GM18951 (cell line): ENCODE measurements around the gene PSPN.
"Not testable (repeated sequence)": the region's sequence is repeated elsewhere in the genome, so short reads cannot be mapped to it uniquely, and the experiment has no call there.

Source experiments
- POLR2A ChIP-seq: IDR thresholded peaks from 4 replicates; pipeline ENCODE4 v1.6.1; 2011; ENCODE audit warnings: mild to moderate bottlenecking; ENCODE audit not compliant: insufficient read length, insufficient read depth; ENCODE audit errors: extremely low read depth
- in situ Hi-C: fragments of 300-500 bp; cut with MboI; formaldehyde crosslinking; loops from one replicate; pipeline ENCODE4 v1.12.0; 2022; ENCODE audit warnings: low sequenced_read_pairs, mixed read lengths, inconsistent platforms; ENCODE audit not compliant: unreplicated experiment

Gene PSPN

GRCh38 chr19:6414793-6415590 is 39.3 kb upstream of the PSPN start:
- TF ChIP-seq POLR2A = no peak
- in situ Hi-C loops = no loop called here

DNA sequence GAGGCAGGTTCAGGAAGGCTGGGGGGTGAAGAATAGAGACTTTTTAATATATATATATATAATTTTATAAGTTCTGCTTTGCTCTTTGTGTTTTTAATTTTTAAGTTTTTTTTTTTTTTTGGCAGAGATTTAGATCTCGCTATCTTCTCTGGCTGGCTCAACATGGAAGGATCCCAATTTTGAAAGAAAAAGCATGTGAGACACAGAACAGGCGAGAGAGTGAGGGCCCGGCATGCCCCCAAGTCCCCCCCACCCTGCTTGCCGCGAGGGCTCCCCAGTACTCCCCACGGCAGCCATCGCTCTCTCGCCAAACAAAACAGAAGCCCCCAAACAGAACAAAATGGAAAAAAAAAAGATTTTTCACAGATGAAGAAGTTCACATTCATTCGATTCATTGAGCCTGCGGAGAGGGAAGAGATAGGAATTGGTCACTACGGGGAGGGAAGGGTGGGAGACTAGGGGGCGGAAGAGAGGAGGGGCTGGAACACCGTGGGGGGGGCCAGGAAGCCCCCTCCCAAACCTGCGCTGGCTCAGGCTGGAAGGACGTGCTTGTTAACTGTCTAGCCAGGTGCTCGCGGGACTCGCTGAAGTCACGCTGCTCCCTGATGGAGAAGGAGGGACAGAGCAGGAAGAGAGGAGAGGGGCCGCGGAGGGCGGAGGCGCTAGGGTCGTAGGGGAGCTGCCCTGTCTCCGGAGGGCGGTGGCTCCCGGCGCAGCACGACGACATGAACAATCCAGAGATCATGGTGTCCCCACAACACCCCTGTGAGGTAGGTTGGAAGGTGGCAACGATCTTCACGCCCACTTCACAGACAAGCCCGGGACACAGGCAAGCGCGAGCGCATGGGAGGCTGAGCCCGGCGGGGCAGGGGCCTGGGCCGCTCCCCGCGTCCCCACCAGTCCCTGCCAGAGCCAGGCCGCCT is 38.2 kb upstream of the PSPN start:
- in situ Hi-C loops = no loop called here

DNA sequence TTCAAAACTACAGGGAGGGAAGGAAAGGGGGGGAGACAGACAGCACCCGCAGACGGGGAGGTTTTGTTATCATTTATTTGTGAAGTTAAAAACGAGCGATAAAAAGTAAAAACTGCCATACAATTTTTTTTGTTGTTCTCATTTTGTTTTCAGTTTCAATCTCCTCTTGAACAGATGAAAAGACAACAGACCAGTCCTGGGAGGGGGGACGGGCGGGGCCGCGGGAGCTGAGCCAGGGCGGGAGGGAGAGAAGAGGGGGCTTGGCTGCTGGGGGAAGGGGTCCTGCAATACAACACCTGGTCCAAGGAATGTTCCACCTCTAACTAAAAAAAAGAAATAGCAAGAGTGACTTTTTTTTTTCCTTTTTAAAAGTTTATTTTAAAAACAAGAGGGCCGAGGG is 37.6 kb upstream of the PSPN start:
- in situ Hi-C loops = no loop called here
- no peak for TF ChIP-seq POLR2A

More for the DNA sequence above, 38.2 kb upstream of the PSPN start:
- no peak for TF ChIP-seq POLR2A

DNA sequence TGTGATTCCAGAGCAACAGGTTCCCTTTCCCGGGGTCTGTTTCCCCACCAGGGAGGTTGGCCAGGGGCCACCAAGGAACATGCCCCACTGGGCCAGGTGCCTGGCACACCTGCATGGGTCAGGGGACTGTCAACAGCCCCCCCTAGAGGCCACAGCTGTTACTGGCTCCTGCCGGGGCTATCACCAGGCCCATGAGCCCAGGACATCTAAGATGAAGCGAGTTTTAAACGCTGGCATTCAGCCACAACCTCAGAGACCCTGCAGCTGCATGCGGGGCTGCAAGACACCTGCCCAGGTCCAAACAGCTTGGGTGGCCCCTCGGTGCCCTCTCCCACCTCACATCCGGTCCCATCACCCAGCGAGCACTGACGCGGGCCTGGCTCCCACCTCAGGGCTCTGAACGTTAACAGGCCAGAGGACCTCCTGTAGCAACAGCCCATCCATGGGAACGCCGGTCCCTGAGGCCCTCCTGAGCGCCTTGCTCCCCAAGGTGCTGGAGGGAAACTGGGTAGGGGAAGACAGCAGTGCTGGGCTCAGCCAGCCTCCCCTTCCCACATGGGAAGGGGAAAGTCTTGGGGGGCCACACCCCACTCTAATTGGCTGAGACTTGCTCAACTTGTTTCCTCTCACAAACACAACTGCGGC is 36.8 kb upstream of the PSPN start:
- in situ Hi-C loops = no loop called here
- no peak for TF ChIP-seq POLR2A

- no peak for TF ChIP-seq POLR2A
- in situ Hi-C loops = no loop called here
These were observed 36.3 kb upstream of the PSPN start for GRCh38 chr19:6412061-6412446.

- no peak for TF ChIP-seq POLR2A
- in situ Hi-C loops = no loop called here
These were observed 33.6 kb upstream of the PSPN start for GRCh38 chr19:6409346-6409745.

GRCh38 chr19:6406401-6406800 is 30.7 kb upstream of the PSPN start:
- no peak for TF ChIP-seq POLR2A
- in situ Hi-C loops = no loop called here

DNA sequence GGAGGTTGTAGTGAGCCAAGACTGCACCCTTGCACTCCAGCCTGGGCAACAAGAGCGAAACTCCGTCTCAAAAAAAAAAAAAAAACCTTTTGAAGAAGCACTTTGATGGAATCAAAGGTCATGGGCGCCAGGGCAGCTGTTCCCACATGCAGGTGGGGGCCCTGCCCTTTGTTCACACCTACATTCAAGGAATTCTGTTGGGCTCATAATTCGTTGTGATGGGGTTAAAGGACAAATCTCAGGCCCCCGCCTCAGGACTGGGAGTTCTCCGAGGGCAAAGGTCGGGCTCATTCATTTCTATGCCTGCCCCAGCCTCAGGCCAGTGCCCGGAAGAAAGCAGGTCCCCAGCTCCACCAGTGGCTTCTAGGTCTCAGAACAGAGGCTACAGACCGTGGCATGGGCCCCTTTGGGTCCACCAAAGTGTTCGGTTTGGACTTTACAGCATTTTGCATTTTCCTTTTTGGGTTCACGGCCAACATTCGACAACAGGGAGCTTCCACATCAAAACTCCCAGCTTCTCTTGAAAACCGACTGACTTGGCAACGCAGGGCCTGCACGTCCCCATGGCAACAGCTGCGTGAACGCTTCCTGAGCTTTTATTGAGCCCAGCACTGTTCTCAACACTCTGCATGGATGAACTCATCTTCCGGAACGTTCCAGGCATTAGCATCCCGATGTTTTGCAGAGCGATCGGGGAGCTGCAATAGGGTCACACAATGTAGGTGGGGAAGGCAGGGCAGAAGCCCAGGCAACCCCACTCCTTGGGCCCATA is 27.3 kb upstream of the PSPN start:
- in situ Hi-C loops = no loop called here
- TF ChIP-seq POLR2A = no peak

DNA sequence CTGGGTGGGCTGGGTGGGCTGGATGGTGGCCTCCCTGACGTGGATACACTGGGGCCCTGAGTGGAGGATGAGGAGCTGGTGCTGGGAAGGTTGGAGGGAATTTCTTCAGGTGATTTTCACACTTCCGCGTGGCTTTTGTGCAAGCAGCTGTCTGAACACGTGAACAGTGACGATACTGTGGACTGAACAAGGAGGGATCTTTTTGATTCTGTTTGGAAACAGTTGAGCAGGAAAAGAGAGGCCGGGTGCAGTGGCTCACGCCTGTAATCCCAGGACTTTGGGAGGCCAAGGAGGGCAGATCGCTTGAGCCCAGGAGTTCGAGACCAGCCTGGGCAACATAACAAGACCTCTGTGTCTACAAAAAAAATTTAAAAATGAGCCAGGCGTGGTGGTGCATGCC is 26.3 kb upstream of the PSPN start:
- in situ Hi-C loops = no loop called here
- TF ChIP-seq POLR2A = no peak

DNA sequence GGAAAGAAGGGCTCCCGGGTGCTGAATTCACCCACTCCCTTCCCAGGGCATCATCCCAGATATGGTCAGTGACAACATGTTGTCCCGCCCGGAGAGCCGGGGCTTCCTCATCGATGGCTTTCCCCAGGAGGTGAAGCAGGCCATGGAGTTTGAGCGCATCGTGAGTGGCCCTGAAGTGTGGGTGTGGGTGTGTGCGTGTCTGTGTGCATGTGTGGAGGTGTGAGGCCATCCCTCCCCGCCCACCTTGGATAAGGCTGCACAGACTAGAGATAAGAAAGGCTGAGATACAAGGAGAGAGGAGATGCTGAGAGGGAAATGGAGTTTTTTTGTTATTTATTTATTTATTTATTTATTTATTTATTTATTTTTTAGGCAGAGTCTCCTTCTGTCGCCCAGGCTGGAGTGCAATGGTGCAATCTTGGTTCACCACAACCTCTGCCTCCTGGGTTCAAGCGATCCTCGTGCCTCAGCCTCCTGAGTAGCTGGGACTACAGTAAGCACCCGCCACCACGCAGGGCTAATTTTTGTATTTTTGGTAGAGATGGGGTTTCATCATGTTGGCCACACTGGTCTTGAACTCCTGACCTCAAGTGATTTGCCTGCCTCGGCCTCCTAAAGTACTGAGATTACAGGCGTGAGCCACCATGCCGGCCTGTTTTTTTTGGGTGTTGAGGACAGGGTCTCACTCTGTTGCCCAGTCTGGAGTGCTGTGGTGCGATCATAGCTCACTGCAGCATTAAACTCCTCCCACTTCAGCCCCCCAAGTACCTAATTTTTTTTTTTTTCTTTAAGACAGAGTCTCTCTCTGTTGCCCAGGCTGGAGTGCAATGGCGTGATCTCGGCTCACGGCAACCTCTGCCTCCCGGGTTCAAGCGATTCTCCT is 24.6 kb upstream of the PSPN start:
- in situ Hi-C loops = not testable (repeated sequence)

DNA sequence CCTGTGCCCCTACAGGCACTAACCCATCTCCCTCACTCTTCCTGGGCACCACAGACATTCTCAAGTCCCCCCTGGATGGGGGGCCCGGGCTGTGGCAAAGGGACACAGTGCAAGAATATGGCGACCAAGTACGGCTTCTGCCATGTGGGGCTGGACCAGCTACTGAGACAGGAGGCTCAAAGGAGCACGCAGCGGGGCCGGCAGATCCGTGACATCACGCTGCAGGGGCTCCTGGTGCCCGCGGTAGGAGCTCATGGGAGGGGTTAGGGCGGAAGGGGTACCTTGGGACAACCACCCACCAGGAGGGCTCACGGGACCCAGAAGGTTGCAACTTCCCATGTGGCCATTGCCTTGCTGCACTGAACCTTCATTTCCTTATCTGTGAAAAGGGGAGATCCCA is 20.6 kb upstream of the PSPN start:
- TF ChIP-seq POLR2A = no peak
- in situ Hi-C loops = no loop called here

DNA sequence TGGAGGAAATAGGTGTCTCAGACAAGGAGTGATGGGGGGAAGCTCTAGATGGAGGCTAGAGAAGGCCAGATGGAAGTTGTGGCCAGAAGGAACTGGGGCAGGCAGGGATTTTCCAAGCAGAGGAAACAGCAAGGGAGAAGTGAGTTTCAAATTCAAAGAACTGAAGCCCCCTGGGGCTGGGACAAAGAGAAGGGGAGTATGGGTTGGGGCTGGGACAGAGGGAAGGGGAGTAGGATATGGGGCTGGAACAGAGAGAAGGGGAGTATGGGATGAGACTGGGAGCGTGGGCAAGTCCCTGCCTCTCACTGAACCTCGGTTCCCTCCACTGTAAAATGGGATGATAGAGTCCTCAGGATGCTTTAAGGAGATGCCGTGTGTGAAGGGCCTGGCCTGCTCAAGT is 19.1 kb upstream of the PSPN start:
- in situ Hi-C loops = no loop called here
- no peak for TF ChIP-seq POLR2A
